ENCODE results near the gene CD7.

GRCh38 chr17:82300707-82301270, 16.6 kb downstream of the CD7 start:
- peak; percentile 91 for TF ChIP-seq CTCF (conservative IDR thresholded peaks at IDR 0.05; ENCODE audit: low read length)
- TF ChIP-seq EZH2phosphoT487 (IDR thresholded peaks at IDR 0.05; ENCODE audit: borderline replicate concordance, low read depth, low read length), result no peak

Measured in OCI-LY7 (cell line).